Measurements from ENCODE around the gene ARRDC5. TPM values are rescaled to one million over a fixed set of nuclear protein-coding genes. Genes with fewer than 3 reads are reported as not detected.
"Not testable (repeated sequence)": the region's sequence is repeated elsewhere in the genome, so short reads cannot be mapped to it uniquely, and the experiment has no call there.

The ARRDC5 gene
- total RNA-seq, 1 donor from 2014 or later: 0.52 TPM

GRCh38 chr19:4909897-4910593 lies 7.3 kb upstream of the ARRDC5 start:
- peak; percentile 92 for DNase-seq (ENCODE audit: low spot score)

GRCh38 chr19:4909156-4909896 lies 6.6 kb upstream of the ARRDC5 start, which contains the start of gene UHRF1:
Gene UHRF1, plus strand, starts transcription at chr19:4909501. Its CDS starts 1,385 bp downstream, at chr19:4910886.
- no peak for DNase-seq (ENCODE audit: low spot score)

- DNase-seq (ENCODE audit: low spot score): no peak
Measured at GRCh38 chr19:4908781-4909155, 6.1 kb upstream of the ARRDC5 start.

GRCh38 chr19:4908360-4908759 lies 5.7 kb upstream of the ARRDC5 start:
- DNase-seq (ENCODE audit: low spot score): no peak

- DNase-seq (ENCODE audit: low spot score): no peak
Measured at GRCh38 chr19:4906963-4907362, 4.3 kb upstream of the ARRDC5 start.

- DNase-seq (ENCODE audit: low spot score): no peak
Measured at GRCh38 chr19:4904481-4904880, 1.8 kb upstream of the ARRDC5 start.

GRCh38 chr19:4900879-4901278 lies 1.8 kb downstream of the ARRDC5 start:
- DNase-seq (ENCODE audit: low spot score): not testable (repeated sequence)

- DNase-seq (ENCODE audit: low spot score): no peak
Measured at GRCh38 chr19:4897146-4897545, 5.5 kb downstream of the ARRDC5 start.

GRCh38 chr19:4896372-4896771 lies 6.3 kb downstream of the ARRDC5 start:
- DNase-seq (ENCODE audit: low spot score): no peak

- DNase-seq (ENCODE audit: low spot score): not testable (repeated sequence)
Measured at GRCh38 chr19:4892962-4893361, 9.7 kb downstream of the ARRDC5 start.

GRCh38 chr19:4891066-4891465 lies 11.6 kb downstream of the ARRDC5 start:
- no peak for DNase-seq (ENCODE audit: low spot score)

- DNase-seq (ENCODE audit: low spot score): no peak
Measured at GRCh38 chr19:4889034-4889815, 13.5 kb downstream of the ARRDC5 start.

- not testable (repeated sequence) for DNase-seq (ENCODE audit: low spot score)
Measured at GRCh38 chr19:4887803-4888202, 14.9 kb downstream of the ARRDC5 start.

GRCh38 chr19:4884993-4885392 lies 17.7 kb downstream of the ARRDC5 start:
- DNase-seq (ENCODE audit: low spot score): not testable (repeated sequence)

GRCh38 chr19:4882874-4883273 lies 19.8 kb downstream of the ARRDC5 start:
- not testable (repeated sequence) for DNase-seq (ENCODE audit: low spot score)

GRCh38 chr19:4879041-4879440 lies 23.7 kb downstream of the ARRDC5 start:
- no peak for DNase-seq (ENCODE audit: low spot score)

- no peak for DNase-seq (ENCODE audit: low spot score)
Measured at GRCh38 chr19:4878491-4878968, 24.2 kb downstream of the ARRDC5 start.

- no peak for DNase-seq (ENCODE audit: low spot score)
Measured at GRCh38 chr19:4877753-4878490, 24.8 kb downstream of the ARRDC5 start.

GRCh38 chr19:4873930-4874329 lies 28.8 kb downstream of the ARRDC5 start:
- DNase-seq (ENCODE audit: low spot score): no peak

GRCh38 chr19:4871711-4872110 lies 31.0 kb downstream of the ARRDC5 start:
- DNase-seq (ENCODE audit: low spot score): no peak

- no peak for DNase-seq (ENCODE audit: low spot score)
Measured at GRCh38 chr19:4870025-4870700, 32.5 kb downstream of the ARRDC5 start.

All from mucosa of gallbladder (tissue), 1 donor.